Aorta (tissue), 5 donors: ENCODE data around the gene LIG4. TPM values are rescaled to one million over a fixed set of nuclear protein-coding genes. Genes with fewer than 3 reads are reported as not detected.

Experiments used
- ATAC-seq: fragments of 200-7000 bp; cut with Tn5 transposase; one replicate; pipeline ENCODE4 v1.9.1; 2022; ENCODE audit warnings: moderate library complexity; ENCODE audit not compliant: low FRiP score
- DNase-seq, 2 donors: peaks; one replicate each; pipeline ENCODE4 v3.0.0-alpha.2; 2020
- H3K27ac ChIP-seq, 2 donors: one replicate each; pipeline ENCODE4 v1.5.1; 2013; ENCODE audit warnings: low read length in 2 of 2, mild to moderate bottlenecking in 2 of 2, moderate library complexity in 2 of 2, control low read depth in 1 of 2, inconsistent platforms in 1 of 2, low read depth in 1 of 2
- H3K27me3 ChIP-seq, 2 donors: one replicate each; pipeline ENCODE4 v1.6.1; 2013; ENCODE audit warnings: control low read depth in 1 of 2, low read length in 1 of 2, mild to moderate bottlenecking in 1 of 2, moderate library complexity in 1 of 2; ENCODE audit not compliant: insufficient read depth in 2 of 2, control insufficient read depth in 1 of 2
- H3K36me3 ChIP-seq, 2 donors: one replicate each; pipeline ENCODE4 v1.6.1; 2013; ENCODE audit warnings: control low read depth in 1 of 2, low read length in 1 of 2, mild to moderate bottlenecking in 1 of 2; ENCODE audit not compliant: insufficient read depth in 2 of 2, control insufficient read depth in 1 of 2
- H3K4me1 ChIP-seq, 2 donors: one replicate each; pipeline ENCODE4 v1.6.1; 2013; ENCODE audit warnings: low read length in 2 of 2, control low read depth in 1 of 2, mild to moderate bottlenecking in 1 of 2, moderate library complexity in 1 of 2; ENCODE audit not compliant: insufficient read depth in 2 of 2, control insufficient read depth in 1 of 2
- H3K4me3 ChIP-seq, 2 donors: one replicate each; pipeline ENCODE4 v1.5.1; 2013; ENCODE audit warnings: low read length in 2 of 2, control low read depth in 1 of 2, mild to moderate bottlenecking in 1 of 2
- H3K9me3 ChIP-seq: one replicate; pipeline ENCODE4 v1.6.1; 2013; ENCODE audit warnings: mild to moderate bottlenecking, low read length; ENCODE audit not compliant: control insufficient read depth
- WGBS, 2 donors: extraction: QIAGEN DNeasy Blood & Tissue Kit; methylation state at CpG; one replicate each; pipeline ENCODE4 v1.1.7; 2013; 5-methylcytosine and 5-hydroxymethylcytosine counted together
- intact Hi-C, 2 donors: fragments of 100-400 bp; cut with DNase I; formaldehyde crosslinking; loops; one replicate each; pipeline versions ENCODE4 v1.14.2 to v1.15.0; 2022
- polyA plus RNA-seq, 2 donors: library from polyadenylated mRNA; stranded (reverse); fragments of 200-250 nt; gene quantifications; one replicate each; pipeline ENCODE4 v1.2.3, GENCODE V29; 2013
- total RNA-seq, 2 donors: library from RNA; stranded (reverse); fragmentation: NEBNext Ultra II Directional; extraction: Animal tissue kit (Norgen Biotek cat#: 25700); gene quantifications; one replicate each; pipeline ENCODE4 v1.2.1, GENCODE V29; 2021
- donor health status: healthy with polysubstance abuse.
- donor health status: Bipolar disorder and iron deficiency.
- donor health status: DM: no; HTN: no; CAD: no.
- donor health status: DM: no; HTN: no; CAD: no.
- donor health status: DM: yes; HTN: yes; CAD: no.

Gene LIG4
- total and polyA plus RNA-seq, 4 donors = 4.3 to 12.7 (median 9.6) TPM

DNA sequence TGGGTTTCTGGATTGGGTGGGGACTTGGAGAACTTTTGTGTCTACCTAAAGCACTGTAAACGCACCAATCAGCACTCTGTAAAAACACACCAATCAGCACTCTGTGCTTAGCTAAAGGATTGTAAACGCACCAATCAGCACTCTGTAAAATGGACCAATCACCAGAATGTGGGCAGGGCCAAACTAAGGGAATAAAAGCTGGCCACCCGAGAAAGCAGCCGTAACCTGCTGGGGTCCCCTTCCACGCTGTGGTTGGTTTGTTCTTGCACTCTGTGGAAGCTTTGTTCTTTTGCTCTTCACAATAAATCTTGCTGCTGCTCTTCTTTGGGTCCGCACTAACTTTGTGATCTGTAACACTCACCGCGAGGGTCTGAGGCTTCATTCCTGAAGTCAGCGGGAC is 37.3 kb downstream of the LIG4 start:
- 82 to 83% methylated on average over 9 of the region's 9 CpGs for WGBS, 2 donors

DNA sequence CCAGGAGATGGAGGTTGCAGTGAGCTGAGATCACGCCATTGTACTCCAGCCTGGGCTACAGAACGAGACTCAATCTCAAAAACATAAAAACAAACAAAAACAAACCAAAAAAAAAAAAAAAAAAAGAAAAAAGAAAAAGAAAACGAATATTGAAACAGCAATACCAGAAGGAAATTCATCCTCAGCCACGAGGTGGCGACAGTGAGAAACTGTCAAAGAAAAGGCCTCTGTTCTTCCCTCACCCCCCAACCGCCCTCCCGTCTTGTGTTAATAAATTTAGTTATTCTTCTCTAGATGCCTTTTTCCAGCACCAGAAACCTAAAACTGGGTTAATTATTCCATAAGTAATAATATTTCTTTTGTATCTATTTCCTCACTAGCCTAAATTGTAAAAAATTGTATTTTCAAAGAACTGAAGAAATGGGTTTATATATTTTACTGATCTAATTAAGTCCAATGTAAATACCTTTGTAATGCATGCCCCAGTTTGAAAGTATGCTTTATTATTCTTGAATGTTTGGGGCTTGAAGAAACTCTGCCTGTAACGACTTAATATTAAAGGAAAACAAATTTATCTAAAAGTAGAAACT is 38.6 kb downstream of the LIG4 start:
- intact Hi-C loops = no loop called here
- ATAC-seq (no peak), DNase-seq (no peak)
- no peak overlapping the region for H3K27ac ChIP-seq
- no peaks in the 10 kb centered on the region for H3K9me3 ChIP-seq
- no peaks in the 10 kb centered on the region for H3K27me3 ChIP-seq
- no peaks in the 10 kb centered on the region for H3K36me3 ChIP-seq
- no peak overlapping the region for H3K4me3 ChIP-seq
- WGBS, 2 donors = 58 to 62% methylated on average over 8 of the region's 8 CpGs
- no peaks in the 10 kb centered on the region for H3K4me1 ChIP-seq

More for the DNA sequence above, 37.3 kb downstream of the LIG4 start:
- H3K27ac ChIP-seq = no peak overlapping the region
- intact Hi-C loops = no loop called here
- H3K4me3 ChIP-seq = no peak overlapping the region
- no peak for DNase-seq
- no peaks in the 10 kb centered on the region for H3K27me3 ChIP-seq
- ATAC-seq = no peak
- no peaks in the 10 kb centered on the region for H3K4me1 ChIP-seq
- no peaks in the 10 kb centered on the region for H3K36me3 ChIP-seq
- H3K9me3 ChIP-seq = no peaks in the 10 kb centered on the region

DNA sequence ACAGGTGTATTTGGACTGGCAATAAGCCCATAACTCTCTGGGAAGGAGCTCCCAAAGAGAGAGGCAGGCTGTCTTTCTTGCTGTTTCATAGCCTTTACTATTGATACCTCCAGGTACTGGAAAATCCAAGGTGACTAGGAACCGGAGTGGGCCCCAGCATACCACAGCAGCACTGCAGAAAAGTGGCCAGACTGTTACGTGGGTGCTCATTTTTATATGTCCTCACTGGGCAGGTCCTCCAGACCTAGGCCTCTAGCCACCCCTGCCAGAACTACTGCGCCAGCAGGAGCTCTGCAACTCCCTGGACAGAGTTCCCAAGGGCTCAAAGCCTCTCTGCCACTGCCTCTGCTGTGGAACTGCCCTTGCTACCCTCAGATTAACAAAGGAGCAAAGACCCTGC is 46.4 kb downstream of the LIG4 start:
- intact Hi-C loops = no loop called here
- no peak for ATAC-seq
- no peak overlapping the region for H3K27ac ChIP-seq
- no peaks in the 10 kb centered on the region for H3K27me3 ChIP-seq
- no peak overlapping the region for H3K4me3 ChIP-seq
- peaks cover 4% of the 10 kb centered on the region for H3K9me3 ChIP-seq
- no peak for DNase-seq
- H3K4me1 ChIP-seq = no peaks in the 10 kb centered on the region
- no peaks in the 10 kb centered on the region for H3K36me3 ChIP-seq
- WGBS, 2 donors = 85% methylated on average over 3 of the region's 3 CpGs

DNA sequence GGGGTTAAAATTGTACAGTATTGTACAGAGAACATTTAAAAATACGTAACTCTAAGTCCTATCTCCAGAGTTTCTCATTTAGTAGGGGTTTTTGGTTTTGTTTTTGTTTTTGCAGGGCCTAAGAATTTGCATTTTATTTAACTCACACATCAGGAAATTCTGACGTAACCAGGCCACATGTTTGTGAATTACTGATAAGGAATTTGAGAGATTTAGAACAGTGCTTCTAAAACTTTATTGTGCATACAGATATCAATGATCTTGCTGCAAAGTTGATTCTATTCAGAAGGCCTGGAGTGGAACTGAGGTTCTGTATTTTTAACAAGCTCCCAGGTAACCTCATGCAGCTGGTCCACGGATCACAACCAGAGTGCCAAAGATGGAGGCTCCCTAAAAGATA is 49.3 kb downstream of the LIG4 start:
- 26 to 27% methylated on average over 3 of the region's 3 CpGs for WGBS, 2 donors
- H3K4me1 ChIP-seq = no peaks in the 10 kb centered on the region
- ATAC-seq (no peak), DNase-seq (no peak)
- no peak overlapping the region for H3K27ac ChIP-seq
- no peak overlapping the region for H3K4me3 ChIP-seq
- intact Hi-C loops = no loop called here
- H3K9me3 ChIP-seq = peaks cover 4% of the 10 kb centered on the region
- no peaks in the 10 kb centered on the region for H3K36me3 ChIP-seq
- H3K27me3 ChIP-seq = no peaks in the 10 kb centered on the region

DNA sequence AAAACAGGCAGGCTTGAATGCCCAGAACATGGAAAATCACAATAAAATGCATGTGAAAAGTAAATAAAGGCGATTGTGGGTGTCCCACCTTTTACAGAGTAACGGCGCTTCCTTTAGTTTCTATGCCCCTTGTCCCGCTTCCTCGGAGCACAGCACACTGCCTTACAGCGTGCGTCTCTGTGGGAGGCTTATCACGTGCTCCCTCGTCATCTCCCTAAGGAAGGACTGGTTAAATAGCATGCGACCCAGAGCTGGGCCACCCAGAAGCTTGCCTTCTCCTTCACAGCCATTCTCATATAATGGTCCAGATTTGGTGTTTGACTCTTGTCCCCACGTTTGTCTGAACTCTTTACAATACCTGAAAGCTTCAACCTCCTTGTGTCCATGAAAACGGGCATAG is 56.6 kb downstream of the LIG4 start:
- no peaks in the 10 kb centered on the region for H3K36me3 ChIP-seq
- DNase-seq (no peak), ATAC-seq (no peak)
- H3K27ac ChIP-seq = no peak overlapping the region
- H3K9me3 ChIP-seq = no peaks in the 10 kb centered on the region
- no peaks in the 10 kb centered on the region for H3K4me1 ChIP-seq
- intact Hi-C loops = loop anchor here in 1 of 2 donors (5.0 kb wide), 1 partner anchor 946 kb away; no protein-coding TSS in a partner anchor
- no peaks in the 10 kb centered on the region for H3K27me3 ChIP-seq
- WGBS, 2 donors = 73 to 77% methylated on average over 12 of the region's 12 CpGs
- H3K4me3 ChIP-seq = no peak overlapping the region

Other genes starting within 250 kb of the LIG4 start
- gene ABHD13, start 2.9 kb upstream of the LIG4 start, total RNA-seq = 10 to 100 TPM; 11.1 to 11.5 TPM
- 1 to 10 TPM; 4.0 to 6.4 TPM for gene ABHD13, start 2.9 kb upstream of the LIG4 start, polyA plus RNA-seq
- gene TNFSF13B, start 54.2 kb upstream of the LIG4 start, total RNA-seq = 10 to 100 TPM in 1 of 2 donors, 1 to 10 TPM in 1; 8.5 to 25.7 TPM
- 10 to 100 TPM in 1 of 2 donors, 1 to 10 TPM in 1; 1.3 to 15.4 TPM for gene TNFSF13B, start 54.2 kb upstream of the LIG4 start, polyA plus RNA-seq